Progenitor cell of endocrine pancreas (in vitro differentiated cells): Measurements from ENCODE around the gene PDE9A. TPM values are rescaled to one million over a fixed set of nuclear protein-coding genes. Genes with fewer than 3 reads are reported as not detected.
"Not testable (repeated sequence)": the region's sequence is repeated elsewhere in the genome, so short reads cannot be mapped to it uniquely, and the experiment has no call there.

Experiments used
- DNase-seq: peaks from one replicate; pipeline ENCODE4 v3.0.0; 2021; ENCODE audit warnings: low spot score; ENCODE audit not compliant: unreplicated experiment
- H3K27ac Mint-ChIP-seq: 2 replicates; pipeline ENCODE4 v1.8.0; 2021; ENCODE audit warnings: mild to moderate bottlenecking, moderate library complexity, mixed read lengths
- H3K27me3 Mint-ChIP-seq: 2 replicates; pipeline ENCODE4 v1.8.0; 2021; ENCODE audit warnings: mixed read lengths
- H3K36me3 Mint-ChIP-seq: 2 replicates; pipeline ENCODE4 v1.8.0; 2022; ENCODE audit warnings: mixed read lengths; ENCODE audit not compliant: insufficient read depth
- H3K4me1 Mint-ChIP-seq: 2 replicates; pipeline ENCODE4 v1.8.0; 2021; ENCODE audit warnings: low read depth, mixed read lengths
- H3K4me3 Mint-ChIP-seq: 2 replicates; pipeline ENCODE4 v1.8.0; 2021; ENCODE audit warnings: low read depth, mild to moderate bottlenecking, moderate library complexity, mixed read lengths
- H3K9me3 Mint-ChIP-seq: 2 replicates; pipeline ENCODE4 v1.8.0; 2021; ENCODE audit warnings: low read depth, mixed read lengths
- total RNA-seq: library from RNA; stranded (reverse); gene quantifications from 2 replicates; pipeline ENCODE4 v1.2.1, GENCODE V29; 2021
- TF ChIP-seq, protein P1 (sequence below): fragments of 200-600 bp; sonication (generic); IDR thresholded peaks from one replicate; pipeline ENCODE4 v1.5.0; 2021; ENCODE audit warnings: antibody characterized with exemption, mild to moderate bottlenecking; ENCODE audit not compliant: unreplicated experiment

The PDE9A gene
- total RNA-seq, 1 donor from 2014 or later = 57.0 TPM

GRCh38 chr21:42716074-42716473, 62.7 kb downstream of the PDE9A start:
- TF ChIP-seq, protein P1, sequence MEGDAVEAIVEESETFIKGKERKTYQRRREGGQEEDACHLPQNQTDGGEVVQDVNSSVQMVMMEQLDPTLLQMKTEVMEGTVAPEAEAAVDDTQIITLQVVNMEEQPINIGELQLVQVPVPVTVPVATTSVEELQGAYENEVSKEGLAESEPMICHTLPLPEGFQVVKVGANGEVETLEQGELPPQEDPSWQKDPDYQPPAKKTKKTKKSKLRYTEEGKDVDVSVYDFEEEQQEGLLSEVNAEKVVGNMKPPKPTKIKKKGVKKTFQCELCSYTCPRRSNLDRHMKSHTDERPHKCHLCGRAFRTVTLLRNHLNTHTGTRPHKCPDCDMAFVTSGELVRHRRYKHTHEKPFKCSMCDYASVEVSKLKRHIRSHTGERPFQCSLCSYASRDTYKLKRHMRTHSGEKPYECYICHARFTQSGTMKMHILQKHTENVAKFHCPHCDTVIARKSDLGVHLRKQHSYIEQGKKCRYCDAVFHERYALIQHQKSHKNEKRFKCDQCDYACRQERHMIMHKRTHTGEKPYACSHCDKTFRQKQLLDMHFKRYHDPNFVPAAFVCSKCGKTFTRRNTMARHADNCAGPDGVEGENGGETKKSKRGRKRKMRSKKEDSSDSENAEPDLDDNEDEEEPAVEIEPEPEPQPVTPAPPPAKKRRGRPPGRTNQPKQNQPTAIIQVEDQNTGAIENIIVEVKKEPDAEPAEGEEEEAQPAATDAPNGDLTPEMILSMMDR = no peak
- Mint-ChIP-seq H3K27ac (no peak overlapping the region), H3K4me1 (peaks cover 23% of the 10 kb centered on the region), H3K36me3 (peaks cover 18% of the 10 kb centered on the region), H3K4me3 (no peak overlapping the region), H3K27me3 (no peaks in the 10 kb centered on the region), H3K9me3 (no peaks in the 10 kb centered on the region)
- DNase-seq = no peak

- H3K9me3 Mint-ChIP-seq, H3K27ac Mint-ChIP-seq, H3K4me3 Mint-ChIP-seq, DNase-seq, H3K27me3 Mint-ChIP-seq: not testable (repeated sequence)
- H3K36me3 Mint-ChIP-seq = peaks cover 18% of the 10 kb centered on the region
- peaks cover 25% of the 10 kb centered on the region for H3K4me1 Mint-ChIP-seq
Observed at GRCh38 chr21:42720484-42720883, 67.1 kb downstream of the PDE9A start.

DNA sequence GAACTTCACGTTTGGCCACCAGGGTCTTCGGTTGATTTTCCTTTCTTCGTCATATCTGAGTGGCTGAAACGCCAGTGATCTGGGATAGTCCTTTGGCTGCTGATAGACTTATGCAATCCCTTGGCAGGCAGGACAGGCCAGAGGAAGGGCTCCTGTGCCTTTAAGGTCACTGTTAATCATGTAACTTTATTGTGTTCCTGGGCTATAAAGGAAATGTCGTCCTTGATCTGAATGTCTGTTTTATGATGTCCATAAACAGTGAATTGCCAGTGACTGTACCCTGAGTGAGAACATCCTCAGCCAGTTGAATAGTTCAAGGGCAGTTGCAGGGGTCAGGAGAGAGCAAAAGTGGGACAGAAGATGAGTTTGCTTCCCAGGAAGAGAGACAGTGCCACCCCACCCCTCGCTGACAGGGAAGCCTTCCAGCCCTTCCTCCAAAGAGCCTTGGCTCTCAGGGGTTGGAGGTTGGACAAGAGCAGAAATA, 68.0 kb downstream of the PDE9A start:
- Mint-ChIP-seq H3K27ac (no peak overlapping the region), H3K9me3 (no peaks in the 10 kb centered on the region), H3K36me3 (peaks cover 25% of the 10 kb centered on the region), H3K4me1 (peaks cover 22% of the 10 kb centered on the region), H3K27me3 (no peaks in the 10 kb centered on the region), H3K4me3 (no peak overlapping the region)
- TF ChIP-seq, protein P1 = no peak
- DNase-seq = no peak

- TF ChIP-seq, protein P1 = no peak
- no peak for DNase-seq
- peak overlapping the region; percentile 2 for H3K27ac Mint-ChIP-seq
- H3K4me3 Mint-ChIP-seq = no peak overlapping the region
- H3K36me3 Mint-ChIP-seq = peaks cover 27% of the 10 kb centered on the region
- no peaks in the 10 kb centered on the region for H3K27me3 Mint-ChIP-seq
- no peaks in the 10 kb centered on the region for H3K9me3 Mint-ChIP-seq
- peaks cover 22% of the 10 kb centered on the region for H3K4me1 Mint-ChIP-seq
Observed at GRCh38 chr21:42722153-42722552, 68.7 kb downstream of the PDE9A start.

GRCh38 chr21:42722808-42723473, 69.5 kb downstream of the PDE9A start:
- Mint-ChIP-seq H3K36me3 (peaks cover 32% of the 10 kb centered on the region), H3K27ac (peak overlapping the region; percentile 2), H3K4me3 (no peak overlapping the region), H3K27me3 (no peaks in the 10 kb centered on the region), H3K9me3 (no peaks in the 10 kb centered on the region), H3K4me1 (peaks cover 22% of the 10 kb centered on the region)
- TF ChIP-seq, protein P1 = no peak
- DNase-seq = no peak
